GM19240 (cell line): ENCODE measurements around the gene METAP1D.
"Not testable (repeated sequence)": the region's sequence is repeated elsewhere in the genome, so short reads cannot be mapped to it uniquely, and the experiment has no call there.

Source experiments
- DNase-seq: peaks from one replicate; pipeline ENCODE4 v3.0.0; 2011; ENCODE audit warnings: low spot score; ENCODE audit not compliant: insufficient read length

The METAP1D gene

GRCh38 chr2:171999604-172000469, at the start of gene METAP1D:
METAP1D (plus strand) TSS chr2:171999953; CDS start chr2:171999970, 17 bp downstream.
- peak; percentile 90 for DNase-seq

DNA sequence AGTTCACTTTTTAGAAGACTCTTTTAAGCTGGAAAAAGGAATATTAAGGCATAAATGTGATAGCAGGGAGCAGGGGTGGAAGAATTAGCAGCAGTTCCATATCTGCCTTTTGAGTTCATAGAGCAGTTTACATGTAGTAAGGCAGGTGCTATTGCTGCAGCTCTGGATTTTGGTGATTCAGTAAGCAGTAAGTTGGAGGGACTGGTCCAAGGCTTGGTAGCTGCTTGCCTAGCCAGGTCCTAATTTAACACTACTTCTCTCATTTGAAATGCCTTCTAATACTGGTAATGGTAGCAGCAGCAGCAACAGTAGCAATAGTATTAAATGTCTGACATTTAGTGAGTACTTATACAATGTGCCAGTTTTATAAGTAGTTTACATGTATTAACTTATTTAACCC, 47.5 kb upstream of the METAP1D start:
- no peak for DNase-seq

DNA sequence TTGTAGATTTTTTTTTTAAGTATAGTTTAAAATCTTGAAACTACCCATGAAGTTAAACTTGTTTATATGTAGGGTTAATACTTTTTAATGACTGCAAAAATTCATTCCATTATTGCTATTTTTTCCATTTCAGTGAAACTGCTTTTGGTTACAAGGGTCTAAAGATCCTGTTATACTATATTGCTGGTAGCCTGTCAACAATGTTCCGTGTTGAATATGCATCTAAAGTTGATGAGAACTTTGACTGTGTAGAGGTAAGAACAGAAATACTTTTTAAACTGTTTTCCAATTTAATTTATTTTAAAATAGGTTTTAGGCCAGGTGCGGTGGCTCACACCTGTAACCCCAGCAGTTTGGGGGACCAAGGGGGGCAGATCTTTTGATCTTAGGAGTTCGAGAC, 47.0 kb upstream of the METAP1D start:
- no peak for DNase-seq

- DNase-seq = no peak
Observed at GRCh38 chr2:171956135-171956825, 43.5 kb upstream of the METAP1D start.

DNA sequence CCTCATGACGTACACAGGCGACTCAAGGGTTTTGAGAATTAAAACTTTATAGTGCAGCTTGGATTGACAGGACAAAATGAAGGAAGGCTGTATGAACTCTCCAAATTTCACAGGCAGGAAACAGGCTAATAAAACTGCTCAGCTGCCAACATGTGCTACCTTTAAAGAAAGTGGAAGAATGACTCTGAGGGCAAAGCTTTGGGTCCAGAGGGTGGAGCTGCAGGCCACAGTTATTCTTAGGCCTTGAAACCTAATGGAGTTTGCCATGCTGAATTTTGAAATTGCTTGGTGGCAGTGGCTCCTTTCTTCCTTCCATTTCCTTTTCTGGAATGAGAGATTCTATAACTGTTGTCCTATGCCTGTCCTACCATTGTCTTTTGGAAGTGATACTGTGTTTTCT, 42.7 kb upstream of the METAP1D start:
- DNase-seq = no peak

GRCh38 chr2:171958475-171958874, 41.3 kb upstream of the METAP1D start:
- DNase-seq = no peak

- DNase-seq = no peak
Observed at GRCh38 chr2:171959998-171960397, 39.8 kb upstream of the METAP1D start.

GRCh38 chr2:171960570-171960969, 39.2 kb upstream of the METAP1D start:
- no peak for DNase-seq

- DNase-seq = no peak
Observed at GRCh38 chr2:171963198-171963597, 36.6 kb upstream of the METAP1D start.

GRCh38 chr2:171964308-171964707, 35.4 kb upstream of the METAP1D start:
- no peak for DNase-seq

GRCh38 chr2:171965238-171965637, 34.5 kb upstream of the METAP1D start:
- no peak for DNase-seq

DNA sequence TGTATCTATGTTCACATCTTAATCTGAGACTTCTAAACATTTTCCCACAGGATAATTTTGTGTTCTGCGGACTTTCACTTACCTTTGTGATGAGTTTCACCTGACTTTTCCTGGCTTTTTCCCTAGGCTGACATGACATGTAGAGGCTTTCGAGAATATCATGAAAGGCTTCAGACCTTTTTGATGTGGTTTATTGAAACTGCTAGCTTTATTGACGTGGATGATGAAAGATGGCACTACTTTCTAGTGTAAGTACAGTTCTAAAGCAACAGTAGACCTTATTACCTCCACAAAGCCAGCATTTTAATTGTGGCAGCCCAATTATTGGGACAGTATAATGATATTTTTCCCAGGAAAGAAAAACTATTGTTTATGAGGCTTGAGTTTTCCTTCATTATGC, 34.1 kb upstream of the METAP1D start:
- no peak for DNase-seq

- DNase-seq = no peak
Observed at GRCh38 chr2:171966235-171966634, 33.5 kb upstream of the METAP1D start.

DNA sequence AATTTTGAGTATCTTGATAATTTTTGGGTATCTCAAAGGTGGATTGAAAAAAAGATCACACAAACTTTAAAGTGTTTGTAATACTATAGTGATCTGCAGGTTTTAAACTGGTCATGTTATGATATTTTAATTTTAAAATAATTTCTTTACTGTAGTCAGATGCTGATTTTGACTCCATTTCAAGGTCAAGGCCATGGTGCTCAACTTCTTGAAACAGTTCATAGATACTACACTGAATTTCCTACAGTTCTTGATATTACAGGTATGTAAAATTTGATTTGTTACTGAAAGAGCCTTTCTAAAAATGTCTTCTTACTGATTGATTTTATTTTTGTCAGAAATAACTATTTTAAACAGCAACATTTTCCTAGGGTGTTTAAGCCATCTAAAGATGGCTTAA, 33.1 kb upstream of the METAP1D start:
- no peak for DNase-seq

- no peak for DNase-seq
Observed at GRCh38 chr2:171968509-171968908, 31.2 kb upstream of the METAP1D start.

DNA sequence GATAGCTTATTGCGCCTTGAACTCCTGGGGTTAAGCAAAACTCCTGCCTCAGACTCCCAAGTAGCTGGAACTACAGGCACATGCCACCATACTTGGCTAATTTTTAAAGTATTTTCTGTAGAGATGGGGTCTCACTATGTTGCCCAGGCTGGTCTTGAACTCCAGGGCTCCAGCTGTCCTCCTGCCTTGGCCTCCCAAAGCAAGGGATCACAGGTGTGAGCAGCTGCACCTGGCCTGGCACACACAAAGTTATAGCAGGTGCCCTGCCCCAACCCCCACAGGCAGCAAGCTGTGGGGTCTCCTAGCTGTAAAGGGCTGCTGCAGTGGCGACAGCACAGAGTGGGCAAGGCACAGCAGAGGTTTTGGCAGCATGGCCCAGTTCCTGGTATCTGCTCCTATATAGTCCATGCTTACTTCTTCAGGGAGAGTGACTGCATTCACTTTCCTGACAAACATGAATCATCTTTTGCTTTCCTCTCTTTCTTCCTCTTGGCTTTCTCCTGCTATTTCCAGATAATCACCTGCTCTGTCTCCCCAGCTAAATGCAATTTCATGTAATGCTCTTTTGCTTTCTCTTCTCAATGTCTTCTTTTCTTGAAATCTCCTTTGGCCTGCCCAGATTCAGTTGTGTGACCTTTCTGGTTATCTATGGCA, 27.3 kb upstream of the METAP1D start:
- DNase-seq = no peak

DNA sequence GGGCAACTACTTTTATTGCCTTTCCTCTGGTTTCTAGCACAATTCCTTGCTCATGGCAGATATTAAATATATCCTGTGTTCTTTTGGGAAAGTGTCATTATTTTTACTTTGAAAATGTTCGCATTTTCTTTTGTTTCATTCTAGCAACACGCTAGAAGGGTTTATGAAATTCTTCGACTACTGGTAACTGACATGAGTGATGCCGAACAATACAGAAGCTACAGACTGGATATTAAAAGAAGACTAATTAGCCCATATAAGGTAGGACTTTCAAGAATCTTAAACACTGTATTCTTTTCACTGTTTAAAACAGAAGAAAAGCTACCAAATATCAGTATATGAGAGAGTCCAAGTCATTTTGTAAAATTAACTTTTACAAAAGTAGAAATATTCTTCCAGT, 20.6 kb upstream of the METAP1D start:
- no peak for DNase-seq

DNA sequence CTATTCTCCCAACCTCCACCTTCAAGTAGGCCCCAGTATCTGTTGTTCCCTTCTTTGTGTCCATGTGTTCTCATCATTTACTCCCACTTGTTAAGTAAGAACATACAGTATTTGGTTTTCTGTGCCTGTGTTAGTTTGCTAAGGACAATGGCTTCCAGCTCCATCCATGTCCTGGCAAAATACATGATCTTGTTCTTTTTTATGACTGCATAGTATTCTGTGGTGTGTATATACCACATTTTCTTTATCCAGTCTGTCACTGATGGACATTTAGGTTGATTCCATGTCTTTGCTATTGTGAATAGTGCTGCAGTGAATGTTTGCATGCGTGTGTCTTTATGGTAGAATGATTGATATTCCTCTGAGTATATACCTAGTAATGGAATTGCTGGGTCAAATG, 15.8 kb upstream of the METAP1D start:
- not testable (repeated sequence) for DNase-seq

DNA sequence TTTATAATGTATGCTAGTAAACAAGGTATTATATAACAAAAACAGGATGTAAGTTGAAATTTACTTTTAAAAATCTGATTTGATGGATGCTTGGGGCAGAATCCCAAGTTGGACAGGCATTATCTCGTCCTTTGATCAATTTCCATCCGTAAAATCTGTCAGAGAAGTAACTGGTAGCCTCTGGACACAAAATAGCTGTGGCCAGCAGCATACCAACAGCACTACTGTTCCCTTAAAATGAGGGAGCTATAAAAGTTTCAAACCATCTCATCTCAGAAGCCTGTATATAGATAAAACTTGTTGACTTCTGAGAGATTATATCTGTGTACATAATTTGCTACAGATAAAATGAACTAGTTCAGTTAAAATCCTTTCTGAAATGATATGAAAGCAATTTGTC, 14.7 kb upstream of the METAP1D start:
- no peak for DNase-seq

GRCh38 chr2:171986778-171987177, 13.0 kb upstream of the METAP1D start:
- DNase-seq = no peak

- DNase-seq = no peak
Observed at GRCh38 chr2:171991027-171991426, 8.7 kb upstream of the METAP1D start.

GRCh38 chr2:171995586-171995985, 4.2 kb upstream of the METAP1D start:
- DNase-seq = no peak
